Activated CD4-positive, alpha-beta T cell treated with anti-CD3 and anti-CD28 coated beads, Interleukin-2, amount 10 ng/mL, durations not matched to agents 24 days and 14 days (primary cell): ENCODE results near the gene FOXN3. TPM values are rescaled to one million over a fixed set of nuclear protein-coding genes. Genes with fewer than 3 reads are reported as not detected.

Source experiments
- DNase-seq: peaks from one replicate; pipeline ENCODE4 v3.0.0; 2022
- H3K27ac Mint-ChIP-seq: one replicate; pipeline ENCODE4 v1.8.0; 2022; ENCODE audit warnings: mild to moderate bottlenecking, mixed read lengths
- H3K27me3 Mint-ChIP-seq: one replicate; pipeline ENCODE4 v1.8.0; 2022; ENCODE audit warnings: mixed read lengths
- H3K36me3 Mint-ChIP-seq: one replicate; pipeline ENCODE4 v1.8.0; 2022; ENCODE audit warnings: low read depth, mild to moderate bottlenecking, mixed read lengths
- H3K4me1 Mint-ChIP-seq: one replicate; pipeline ENCODE4 v1.8.0; 2021; ENCODE audit warnings: mixed read lengths
- H3K4me3 Mint-ChIP-seq: one replicate; pipeline ENCODE4 v1.8.0; 2022; ENCODE audit warnings: mild to moderate bottlenecking, moderate library complexity, mixed read lengths
- H3K9me3 Mint-ChIP-seq: one replicate; pipeline ENCODE4 v1.8.0; 2021; ENCODE audit warnings: mixed read lengths
- intact Hi-C: fragments of 100-400 bp; cut with micrococcal nuclease; formaldehyde crosslinking; loops from one replicate; pipeline ENCODE4 v1.15.1; 2023
- total RNA-seq: library from RNA; stranded (reverse); gene quantifications from 2 replicates; pipeline ENCODE4 v1.2.3, GENCODE V29; 2022

Gene FOXN3
- total RNA-seq, 1 donor from 2014 or later, result 80.0 TPM

- no peak for DNase-seq
- H3K4me1 Mint-ChIP-seq, result no peaks in the 10 kb centered on the region
- intact Hi-C loops, result no loop called here
- H3K27me3 Mint-ChIP-seq, result peaks cover 4% of the 10 kb centered on the region
- no peaks in the 10 kb centered on the region for H3K36me3 Mint-ChIP-seq
- no peak overlapping the region for H3K4me3 Mint-ChIP-seq
- H3K9me3 Mint-ChIP-seq, result no peaks in the 10 kb centered on the region
- H3K27ac Mint-ChIP-seq, result no peak overlapping the region
Observed at GRCh38 chr14:89143595-89143994, 273.4 kb downstream of the FOXN3 start.

DNA sequence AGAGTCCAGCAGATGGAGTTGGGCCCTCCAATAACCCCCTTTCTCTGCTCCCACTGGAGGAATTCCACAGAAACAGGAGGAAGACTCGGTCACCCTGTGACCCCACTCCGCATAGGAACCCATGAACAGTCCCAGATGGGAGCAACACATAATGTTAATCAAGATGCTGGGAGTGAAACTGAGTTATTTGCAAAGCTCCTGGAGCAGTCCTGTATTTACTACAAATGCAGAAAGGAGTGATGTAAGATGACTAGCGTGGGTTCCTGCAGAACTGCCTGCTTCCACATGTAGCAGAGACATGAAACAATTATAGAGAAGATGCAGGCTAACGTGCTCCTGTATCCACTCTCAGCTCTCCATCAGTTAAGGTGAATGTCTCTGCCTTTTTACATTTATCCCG lies 274.7 kb downstream of the FOXN3 start:
- Mint-ChIP-seq H3K9me3 (peaks cover 1% of the 10 kb centered on the region), H3K4me1 (no peaks in the 10 kb centered on the region), H3K36me3 (no peaks in the 10 kb centered on the region), H3K27ac (no peak overlapping the region), H3K4me3 (no peak overlapping the region), H3K27me3 (peaks cover 4% of the 10 kb centered on the region)
- DNase-seq, result no peak
- intact Hi-C loops, result no loop called here

DNA sequence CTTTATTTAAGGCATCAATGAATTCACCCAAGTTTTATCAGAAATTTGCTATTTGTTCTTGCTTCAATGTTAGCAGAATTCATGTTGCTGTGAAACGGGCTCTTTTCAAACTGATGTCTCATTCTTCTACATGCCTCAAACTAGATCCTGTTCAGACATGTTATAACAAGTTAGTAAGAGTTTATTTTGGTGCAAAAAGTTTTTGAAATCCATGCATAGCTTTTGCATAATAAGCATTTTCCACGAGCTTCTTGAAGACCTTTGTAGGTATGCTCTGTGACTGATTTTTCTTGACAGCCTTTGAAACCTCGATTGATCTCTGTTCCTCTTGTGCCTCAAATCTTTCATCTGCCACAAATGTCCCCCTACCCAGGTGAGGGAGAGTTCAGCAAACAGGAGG lies 275.2 kb downstream of the FOXN3 start:
- no peak overlapping the region for H3K4me3 Mint-ChIP-seq
- no peaks in the 10 kb centered on the region for H3K36me3 Mint-ChIP-seq
- intact Hi-C loops, result no loop called here
- H3K9me3 Mint-ChIP-seq, result peaks cover 7% of the 10 kb centered on the region
- H3K27me3 Mint-ChIP-seq, result peaks cover 4% of the 10 kb centered on the region
- DNase-seq, result no peak
- no peak overlapping the region for H3K27ac Mint-ChIP-seq
- H3K4me1 Mint-ChIP-seq, result no peaks in the 10 kb centered on the region

- Mint-ChIP-seq H3K27me3 (peaks cover 12% of the 10 kb centered on the region), H3K27ac (no peak overlapping the region), H3K4me3 (no peak overlapping the region), H3K9me3 (peaks cover 16% of the 10 kb centered on the region), H3K36me3 (no peaks in the 10 kb centered on the region), H3K4me1 (no peaks in the 10 kb centered on the region)
- DNase-seq, result no peak
- intact Hi-C loops, result no loop called here
Observed at GRCh38 chr14:89140326-89140725, 276.7 kb downstream of the FOXN3 start.

GRCh38 chr14:89139404-89140247 lies 277.4 kb downstream of the FOXN3 start:
- Mint-ChIP-seq H3K4me1 (no peaks in the 10 kb centered on the region), H3K36me3 (no peaks in the 10 kb centered on the region), H3K4me3 (no peak overlapping the region), H3K27ac (no peak overlapping the region), H3K9me3 (peaks cover 17% of the 10 kb centered on the region), H3K27me3 (peaks cover 11% of the 10 kb centered on the region)
- no peak for DNase-seq
- intact Hi-C loops, result no loop called here

GRCh38 chr14:89138846-89139245 lies 278.2 kb downstream of the FOXN3 start:
- no peak for DNase-seq
- H3K4me1 Mint-ChIP-seq, result no peaks in the 10 kb centered on the region
- intact Hi-C loops, result no loop called here
- H3K27ac Mint-ChIP-seq, result no peak overlapping the region
- H3K4me3 Mint-ChIP-seq, result no peak overlapping the region
- peaks cover 17% of the 10 kb centered on the region for H3K9me3 Mint-ChIP-seq
- peaks cover 11% of the 10 kb centered on the region for H3K27me3 Mint-ChIP-seq
- no peaks in the 10 kb centered on the region for H3K36me3 Mint-ChIP-seq

DNA sequence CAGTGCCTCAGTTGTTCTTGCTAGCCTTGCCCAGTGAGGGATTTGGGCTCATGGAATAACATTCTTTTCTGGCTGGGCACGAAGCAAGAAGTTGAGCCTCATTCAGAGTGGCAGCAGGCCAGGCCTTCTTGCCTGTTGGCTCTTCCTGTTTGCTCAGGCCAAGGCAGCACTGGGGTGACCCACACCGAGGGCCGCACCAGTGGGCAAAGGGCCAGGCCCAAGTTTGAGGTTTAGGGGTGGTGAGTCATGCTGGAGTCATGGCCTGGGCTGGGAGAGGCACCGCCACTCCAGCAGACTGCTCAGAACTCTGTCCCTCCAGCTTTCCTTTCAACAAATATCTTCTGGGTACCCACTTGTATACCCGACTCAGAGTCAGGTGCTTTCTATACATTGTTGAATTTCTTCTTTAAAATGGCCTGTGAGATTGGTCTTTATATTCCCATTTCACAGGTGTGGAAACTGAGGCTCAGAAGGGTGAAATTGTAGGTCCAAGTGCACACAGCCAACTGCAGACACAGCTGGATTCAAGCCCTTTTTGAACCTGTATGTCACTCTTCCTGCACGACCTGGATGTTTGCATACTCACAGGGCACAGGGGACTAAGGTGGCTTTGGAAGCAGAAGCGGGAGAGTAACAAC lies 279.4 kb downstream of the FOXN3 start:
- Mint-ChIP-seq H3K4me1 (no peaks in the 10 kb centered on the region), H3K27me3 (peaks cover 11% of the 10 kb centered on the region), H3K27ac (no peak overlapping the region), H3K9me3 (peaks cover 17% of the 10 kb centered on the region), H3K36me3 (no peaks in the 10 kb centered on the region), H3K4me3 (no peak overlapping the region)
- intact Hi-C loops, result no loop called here
- no peak for DNase-seq

DNA sequence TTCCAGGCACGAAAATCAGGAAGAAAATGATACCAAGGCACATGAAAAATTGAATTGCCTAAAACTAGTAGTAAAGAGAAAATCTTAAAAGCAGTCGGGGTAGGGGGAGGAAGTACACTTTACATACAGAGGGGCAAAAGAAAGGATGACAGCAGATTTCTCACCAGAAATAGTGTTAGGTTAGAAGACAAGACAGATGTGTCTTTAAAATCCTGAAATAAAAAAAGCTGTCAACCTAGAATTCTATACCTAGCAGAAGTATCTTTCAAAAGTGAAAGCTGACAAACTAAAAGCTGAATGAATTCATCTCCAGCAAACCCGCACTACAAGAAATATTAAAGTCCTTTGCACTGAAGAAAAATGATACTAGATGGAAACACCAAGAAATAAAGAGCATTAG lies 280.4 kb downstream of the FOXN3 start:
- Mint-ChIP-seq H3K9me3 (peaks cover 17% of the 10 kb centered on the region), H3K27ac (no peak overlapping the region), H3K4me1 (no peaks in the 10 kb centered on the region), H3K27me3 (peaks cover 11% of the 10 kb centered on the region), H3K36me3 (no peaks in the 10 kb centered on the region), H3K4me3 (no peak overlapping the region)
- intact Hi-C loops, result no loop called here
- DNase-seq, result no peak

- Mint-ChIP-seq H3K4me1 (no peaks in the 10 kb centered on the region), H3K36me3 (no peaks in the 10 kb centered on the region), H3K4me3 (no peak overlapping the region), H3K27me3 (peaks cover 9% of the 10 kb centered on the region), H3K9me3 (peaks cover 17% of the 10 kb centered on the region), H3K27ac (no peak overlapping the region)
- DNase-seq, result no peak
- intact Hi-C loops, result no loop called here
Observed at GRCh38 chr14:89134640-89135039, 282.4 kb downstream of the FOXN3 start.

GRCh38 chr14:89131004-89131750 lies 285.9 kb downstream of the FOXN3 start:
- intact Hi-C loops, result no loop called here
- DNase-seq, result no peak
- no peak overlapping the region for H3K4me3 Mint-ChIP-seq
- no peak overlapping the region for H3K27ac Mint-ChIP-seq
- H3K27me3 Mint-ChIP-seq, result peaks cover 6% of the 10 kb centered on the region
- H3K9me3 Mint-ChIP-seq, result peaks cover 8% of the 10 kb centered on the region
- no peaks in the 10 kb centered on the region for H3K4me1 Mint-ChIP-seq
- H3K36me3 Mint-ChIP-seq, result no peaks in the 10 kb centered on the region

DNA sequence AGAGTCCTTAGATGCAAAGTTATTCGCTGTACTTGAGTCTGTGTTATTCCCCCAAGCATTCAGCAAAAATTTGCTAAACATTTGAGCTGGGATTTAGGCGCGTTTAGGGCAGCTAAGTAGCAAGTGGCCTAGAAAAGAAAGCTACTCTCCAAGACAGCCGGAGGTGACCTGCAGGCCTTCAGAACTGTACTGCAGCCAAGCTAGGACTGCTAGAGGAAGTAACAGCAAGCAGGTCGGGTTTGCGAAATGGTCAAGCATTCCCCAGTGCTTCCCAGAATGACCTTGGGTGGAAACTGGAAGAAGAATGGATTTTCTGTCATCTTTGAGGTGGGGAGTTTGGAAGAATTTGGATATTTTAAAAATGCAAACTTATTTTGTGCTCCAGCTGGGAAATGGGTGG lies 287.5 kb downstream of the FOXN3 start:
- Mint-ChIP-seq H3K9me3 (no peaks in the 10 kb centered on the region), H3K4me1 (no peaks in the 10 kb centered on the region), H3K27me3 (peaks cover 4% of the 10 kb centered on the region), H3K4me3 (no peak overlapping the region), H3K27ac (no peak overlapping the region), H3K36me3 (no peaks in the 10 kb centered on the region)
- intact Hi-C loops, result no loop called here
- DNase-seq, result no peak

GRCh38 chr14:89128311-89129026 lies 288.6 kb downstream of the FOXN3 start:
- H3K4me3 Mint-ChIP-seq, result no peak overlapping the region
- peaks cover 4% of the 10 kb centered on the region for H3K27me3 Mint-ChIP-seq
- no peaks in the 10 kb centered on the region for H3K4me1 Mint-ChIP-seq
- intact Hi-C loops, result no loop called here
- H3K9me3 Mint-ChIP-seq, result no peaks in the 10 kb centered on the region
- no peaks in the 10 kb centered on the region for H3K36me3 Mint-ChIP-seq
- no peak for DNase-seq
- H3K27ac Mint-ChIP-seq, result no peak overlapping the region

DNA sequence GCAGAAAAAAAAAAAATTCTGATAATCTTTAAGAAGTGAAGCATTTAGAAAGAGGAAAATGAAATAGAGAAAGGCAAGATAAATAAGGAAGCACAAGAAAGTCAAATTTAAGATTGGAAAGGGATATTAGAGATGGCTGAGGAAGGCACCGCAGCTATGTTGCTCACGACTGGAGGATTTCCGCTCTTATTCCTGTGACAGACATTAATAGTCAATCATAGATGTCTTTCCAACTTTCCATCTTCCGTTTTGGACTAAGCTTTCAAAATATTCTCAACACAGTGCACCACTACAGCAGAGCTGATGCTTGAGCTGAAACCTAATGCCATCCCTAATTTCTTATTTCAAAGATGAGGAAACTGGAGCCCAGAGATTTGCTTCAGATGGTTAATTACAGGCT lies 290.6 kb downstream of the FOXN3 start:
- intact Hi-C loops, result no loop called here
- H3K9me3 Mint-ChIP-seq, result peaks cover 4% of the 10 kb centered on the region
- DNase-seq, result no peak
- H3K4me3 Mint-ChIP-seq, result no peak overlapping the region
- H3K27me3 Mint-ChIP-seq, result peaks cover 4% of the 10 kb centered on the region
- no peaks in the 10 kb centered on the region for H3K36me3 Mint-ChIP-seq
- H3K27ac Mint-ChIP-seq, result no peak overlapping the region
- no peaks in the 10 kb centered on the region for H3K4me1 Mint-ChIP-seq

- H3K27ac Mint-ChIP-seq, result no peak overlapping the region
- peaks cover 4% of the 10 kb centered on the region for H3K27me3 Mint-ChIP-seq
- intact Hi-C loops, result no loop called here
- peaks cover 6% of the 10 kb centered on the region for H3K9me3 Mint-ChIP-seq
- DNase-seq, result no peak
- H3K4me1 Mint-ChIP-seq, result no peaks in the 10 kb centered on the region
- no peaks in the 10 kb centered on the region for H3K36me3 Mint-ChIP-seq
- no peak overlapping the region for H3K4me3 Mint-ChIP-seq
Observed at GRCh38 chr14:89125216-89125615, 291.8 kb downstream of the FOXN3 start.
